DND-41 (cell line): ENCODE data around the gene MESP2.

Source experiments
- ATAC-seq: fragments of 200-7000 bp; cut with Tn5 transposase; 3 replicates; pipeline ENCODE4 v1.9.1; 2021; ENCODE audit warnings: low read depth; ENCODE audit not compliant: insufficient read depth
- DNase-seq: peaks from one replicate; pipeline ENCODE4 v3.0.0-alpha.2; 2020
- H2AFZ ChIP-seq: 2 replicates; pipeline ENCODE4 v1.6.0; 2012; ENCODE audit warnings: low read depth, low read length
- H3K27ac ChIP-seq: 2 replicates; pipeline ENCODE4 v1.5.1; 2012; ENCODE audit warnings: low read length, inconsistent platforms
- H3K27me3 ChIP-seq: fragments of 200-600 bp; sonication (generic); 2 replicates; pipeline ENCODE4 v1.6.0; 2012; ENCODE audit warnings: low read length, mild to moderate bottlenecking, inconsistent platforms; ENCODE audit not compliant: insufficient read depth, poor library complexity
- H3K36me3 ChIP-seq: 2 replicates; pipeline ENCODE4 v1.5.1; 2012; ENCODE audit warnings: low read length, inconsistent platforms; ENCODE audit not compliant: insufficient read depth
- H3K4me1 ChIP-seq: 2 replicates; pipeline ENCODE4 v1.5.1; 2012; ENCODE audit warnings: mild to moderate bottlenecking, low read length; ENCODE audit not compliant: insufficient read depth
- H3K4me2 ChIP-seq: 2 replicates; pipeline ENCODE4 v1.6.0; 2012; ENCODE audit warnings: mild to moderate bottlenecking, moderate library complexity, low read length, inconsistent platforms; ENCODE audit not compliant: insufficient read depth
- H3K4me3 ChIP-seq, 2 experiments: fragments of 200-600 bp in 1 of 2; shearing (Covaris generic) in 1 of 2; 2 replicates each; pipeline ENCODE4 v1.5.1; 2012 to 2016; ENCODE audit warnings: inconsistent platforms in 2 of 2, low read length in 2 of 2, mild to moderate bottlenecking in 2 of 2, low read depth in 1 of 2, moderate library complexity in 1 of 2
- H3K79me2 ChIP-seq: 2 replicates; pipeline ENCODE4 v1.6.0; 2012; ENCODE audit warnings: low read length, inconsistent platforms; ENCODE audit not compliant: insufficient read depth
- H3K9ac ChIP-seq: 2 replicates; pipeline ENCODE4 v1.6.0; 2012; ENCODE audit warnings: low read depth, mild to moderate bottlenecking, inconsistent platforms, low read length, moderate library complexity
- H3K9me3 ChIP-seq: 2 replicates; pipeline ENCODE4 v1.5.1; 2012; ENCODE audit warnings: low read length, moderate library complexity, mild to moderate bottlenecking, inconsistent platforms; ENCODE audit not compliant: insufficient read depth, severe bottlenecking
- H4K20me1 ChIP-seq: 2 replicates; pipeline ENCODE4 v1.6.0; 2012; ENCODE audit warnings: low read length; ENCODE audit not compliant: insufficient read depth
- EZH2 ChIP-seq: IDR thresholded peaks from 3 replicates; pipeline ENCODE4 v1.6.1; 2012; ENCODE audit warnings: borderline replicate concordance, low read depth, mild to moderate bottlenecking, moderate library complexity, low read length, inconsistent platforms; ENCODE audit not compliant: severe bottlenecking
- TF ChIP-seq, protein P1 (sequence below): IDR thresholded peaks from 2 replicates; pipeline ENCODE4 v1.5.1; 2012; ENCODE audit warnings: borderline replicate concordance, low read length, moderate library complexity, mild to moderate bottlenecking; ENCODE audit not compliant: poor library complexity, severe bottlenecking; ENCODE audit errors: extremely low read depth

Gene MESP2

DNA sequence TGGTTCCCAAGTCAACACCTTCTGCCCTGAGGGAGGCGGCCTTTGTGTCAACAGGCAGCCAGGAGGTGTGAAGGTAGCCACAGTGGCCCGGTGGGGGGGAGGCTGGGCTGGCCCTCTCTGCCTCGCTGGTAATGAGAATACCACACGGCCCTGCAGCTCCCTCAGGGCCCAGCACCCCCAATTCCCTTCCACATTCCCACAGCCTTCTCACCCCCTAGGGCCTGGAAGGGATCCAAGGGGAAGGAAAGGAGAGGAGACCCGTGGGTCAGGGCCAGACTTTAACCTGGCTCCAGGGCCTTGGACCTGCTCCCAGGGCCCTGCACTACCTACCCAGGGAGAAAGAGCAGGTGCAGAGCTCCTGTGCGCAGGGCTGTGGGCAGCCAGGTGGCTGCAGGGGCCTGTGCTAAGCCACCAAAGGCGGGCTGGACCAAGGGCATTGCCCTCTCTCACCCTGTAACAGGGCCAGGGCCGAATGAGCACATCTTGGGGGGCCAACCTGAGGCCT lies 8.7 kb upstream of the MESP2 start:
- Histone ChIP-seq H2AFZ (no peak overlapping the region), H3K27ac (no peak overlapping the region), H3K9me3 (no peaks in the 10 kb centered on the region), H4K20me1 (no peaks in the 10 kb centered on the region), H3K4me1 (no peaks in the 10 kb centered on the region), H3K79me2 (no peaks in the 10 kb centered on the region), H3K36me3 (no peaks in the 10 kb centered on the region), H3K4me2 (no peak overlapping the region), H3K9ac (no peak overlapping the region), H3K4me3 (no peak overlapping the region), H3K27me3 (no peaks in the 10 kb centered on the region)
- DNase-seq, result no peak
- no peak for TF ChIP-seq EZH2
- TF ChIP-seq, protein P1, sequence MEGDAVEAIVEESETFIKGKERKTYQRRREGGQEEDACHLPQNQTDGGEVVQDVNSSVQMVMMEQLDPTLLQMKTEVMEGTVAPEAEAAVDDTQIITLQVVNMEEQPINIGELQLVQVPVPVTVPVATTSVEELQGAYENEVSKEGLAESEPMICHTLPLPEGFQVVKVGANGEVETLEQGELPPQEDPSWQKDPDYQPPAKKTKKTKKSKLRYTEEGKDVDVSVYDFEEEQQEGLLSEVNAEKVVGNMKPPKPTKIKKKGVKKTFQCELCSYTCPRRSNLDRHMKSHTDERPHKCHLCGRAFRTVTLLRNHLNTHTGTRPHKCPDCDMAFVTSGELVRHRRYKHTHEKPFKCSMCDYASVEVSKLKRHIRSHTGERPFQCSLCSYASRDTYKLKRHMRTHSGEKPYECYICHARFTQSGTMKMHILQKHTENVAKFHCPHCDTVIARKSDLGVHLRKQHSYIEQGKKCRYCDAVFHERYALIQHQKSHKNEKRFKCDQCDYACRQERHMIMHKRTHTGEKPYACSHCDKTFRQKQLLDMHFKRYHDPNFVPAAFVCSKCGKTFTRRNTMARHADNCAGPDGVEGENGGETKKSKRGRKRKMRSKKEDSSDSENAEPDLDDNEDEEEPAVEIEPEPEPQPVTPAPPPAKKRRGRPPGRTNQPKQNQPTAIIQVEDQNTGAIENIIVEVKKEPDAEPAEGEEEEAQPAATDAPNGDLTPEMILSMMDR, result no peak
- no peak for ATAC-seq

DNA sequence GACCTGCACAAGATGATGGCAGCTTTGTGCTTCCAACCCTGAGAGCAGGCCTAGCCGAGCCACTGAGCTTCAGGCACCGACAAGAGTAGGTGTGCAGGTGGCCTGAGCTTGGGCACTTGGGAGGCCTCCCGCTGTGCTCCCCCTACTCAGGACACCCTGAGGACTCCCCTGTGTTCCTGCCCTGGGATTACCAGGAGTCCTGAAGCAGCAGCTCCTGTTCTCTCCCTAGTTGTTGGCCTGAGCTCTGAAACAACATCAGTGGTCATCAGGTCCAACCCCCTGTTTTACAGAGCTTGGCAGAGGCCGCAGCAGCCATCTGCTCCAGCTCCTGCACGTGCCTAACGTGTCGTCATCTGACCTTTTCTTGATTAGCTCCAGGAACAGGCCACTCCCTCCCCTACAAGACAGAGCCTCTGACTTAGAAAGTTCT lies 8.0 kb upstream of the MESP2 start:
- Histone ChIP-seq H3K27me3 (no peaks in the 10 kb centered on the region), H3K4me3 (no peak overlapping the region), H3K9me3 (no peaks in the 10 kb centered on the region), H2AFZ (no peak overlapping the region), H3K27ac (no peak overlapping the region), H3K9ac (no peak overlapping the region), H4K20me1 (no peaks in the 10 kb centered on the region), H3K4me1 (no peaks in the 10 kb centered on the region), H3K79me2 (no peaks in the 10 kb centered on the region), H3K36me3 (no peaks in the 10 kb centered on the region), H3K4me2 (no peak overlapping the region)
- no peak for DNase-seq
- ATAC-seq, result no peak
- TF ChIP-seq EZH2, result no peak
- TF ChIP-seq, protein P1, result no peak

DNA sequence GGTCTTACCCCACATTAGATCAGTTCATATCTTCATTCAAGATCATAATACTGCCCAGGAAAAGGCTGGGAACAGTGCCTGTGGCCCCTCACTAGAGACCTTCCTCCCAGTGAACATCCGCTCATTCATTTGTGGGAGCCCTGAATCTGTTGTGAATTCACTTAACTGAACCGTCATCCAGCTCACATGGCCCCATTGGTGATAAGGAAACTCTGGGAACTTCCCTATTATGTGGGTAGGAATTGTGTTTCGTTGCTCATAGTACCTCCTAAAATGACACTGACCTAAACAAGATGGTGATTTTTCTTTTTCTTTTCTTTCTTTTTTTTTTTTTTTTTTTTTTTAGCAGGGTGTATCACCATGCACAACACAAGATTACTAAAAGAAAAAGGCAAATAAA lies 6.8 kb upstream of the MESP2 start:
- Histone ChIP-seq H3K4me2 (no peak overlapping the region), H3K9ac (no peak overlapping the region), H3K4me3 (no peak overlapping the region), H3K79me2 (no peaks in the 10 kb centered on the region), H3K27ac (no peak overlapping the region), H2AFZ (no peak overlapping the region), H3K27me3 (no peaks in the 10 kb centered on the region), H3K4me1 (no peaks in the 10 kb centered on the region), H4K20me1 (no peaks in the 10 kb centered on the region), H3K9me3 (no peaks in the 10 kb centered on the region), H3K36me3 (no peaks in the 10 kb centered on the region)
- no peak for TF ChIP-seq EZH2
- TF ChIP-seq, protein P1, result no peak
- DNase-seq (no peak), ATAC-seq (no peak)

DNA sequence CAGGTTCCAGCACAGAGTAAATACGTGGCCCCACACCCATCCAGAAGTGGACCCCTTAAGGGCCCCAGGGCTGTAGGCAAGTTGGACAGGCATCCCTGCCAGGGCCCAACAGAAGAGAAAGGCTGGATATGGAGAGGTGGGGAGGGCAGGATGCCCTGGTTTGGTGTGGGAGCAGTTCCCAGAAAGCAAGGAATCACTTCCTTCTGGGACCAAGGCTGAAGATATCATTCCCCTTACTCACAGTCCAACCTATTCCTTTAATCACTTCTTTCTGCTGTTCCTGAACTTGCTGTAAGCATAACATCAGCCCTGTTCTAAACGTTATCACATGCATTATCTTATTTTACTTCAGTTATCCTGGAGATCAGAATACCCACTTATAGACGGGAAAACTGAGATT lies 6.1 kb upstream of the MESP2 start:
- no peaks in the 10 kb centered on the region for H3K79me2 ChIP-seq
- H3K4me1 ChIP-seq, result no peaks in the 10 kb centered on the region
- DNase-seq (no peak), ATAC-seq (no peak)
- no peak overlapping the region for H3K4me2 ChIP-seq
- no peak overlapping the region for H3K4me3 ChIP-seq
- H4K20me1 ChIP-seq, result no peaks in the 10 kb centered on the region
- H2AFZ ChIP-seq, result no peak overlapping the region
- no peaks in the 10 kb centered on the region for H3K27me3 ChIP-seq
- H3K36me3 ChIP-seq, result no peaks in the 10 kb centered on the region
- TF ChIP-seq, protein P1, result no peak
- no peak for TF ChIP-seq EZH2
- no peak overlapping the region for H3K27ac ChIP-seq
- no peak overlapping the region for H3K9ac ChIP-seq
- no peaks in the 10 kb centered on the region for H3K9me3 ChIP-seq
